Glomerular visceral epithelial cell (primary cell): ENCODE results near the gene ZMIZ1.
A peak's percentile ranks its signal among the peaks of the same experiment; 100 is the strongest.

Experiments used
- DNase-seq: peaks from one replicate; pipeline ENCODE4 v3.0.0-alpha.2; 2016; ENCODE audit errors: extremely low spot score

Gene ZMIZ1

DNA sequence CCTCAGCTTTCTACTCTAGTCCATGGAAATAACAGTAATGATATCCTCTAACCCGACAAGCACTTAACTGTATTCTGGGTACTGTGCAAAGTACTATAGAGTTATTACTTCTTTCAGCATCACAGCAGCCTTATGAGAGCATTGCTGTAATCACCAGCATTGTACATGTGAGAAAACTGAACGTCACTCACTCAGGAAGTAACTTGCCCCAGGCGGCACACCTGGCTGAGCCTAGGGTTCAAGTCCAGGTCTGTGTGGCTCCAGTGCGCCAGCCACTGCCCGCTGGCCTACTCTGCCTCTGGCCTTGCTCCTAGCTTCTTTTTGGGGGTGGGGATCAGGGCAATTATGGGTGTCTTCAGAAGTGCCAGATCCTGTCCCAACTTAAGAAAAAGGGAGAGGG is 50.5 kb downstream of the ZMIZ1 start:
- DNase-seq: no peak

DNA sequence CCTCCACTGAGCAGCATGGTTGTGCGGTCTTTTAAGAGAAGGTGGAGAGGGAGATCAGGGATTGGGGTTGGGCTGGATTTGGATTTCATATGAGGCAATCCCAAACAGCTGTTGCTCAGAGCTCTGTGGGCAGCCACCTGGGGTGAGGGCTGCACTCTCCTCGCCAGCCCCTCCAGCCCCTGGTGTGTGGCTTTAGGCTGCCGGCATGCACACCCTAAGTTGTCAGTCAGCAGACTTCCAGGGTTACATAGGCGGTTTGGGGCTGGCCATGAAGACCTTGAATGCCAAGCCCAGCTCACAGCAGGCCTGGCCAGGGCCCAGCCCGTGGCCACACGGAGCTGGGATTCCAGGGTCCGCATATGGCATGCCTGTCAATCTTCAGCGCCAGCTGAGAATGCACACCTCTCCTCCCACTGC is 54.8 kb downstream of the ZMIZ1 start:
- no peak for DNase-seq

DNA sequence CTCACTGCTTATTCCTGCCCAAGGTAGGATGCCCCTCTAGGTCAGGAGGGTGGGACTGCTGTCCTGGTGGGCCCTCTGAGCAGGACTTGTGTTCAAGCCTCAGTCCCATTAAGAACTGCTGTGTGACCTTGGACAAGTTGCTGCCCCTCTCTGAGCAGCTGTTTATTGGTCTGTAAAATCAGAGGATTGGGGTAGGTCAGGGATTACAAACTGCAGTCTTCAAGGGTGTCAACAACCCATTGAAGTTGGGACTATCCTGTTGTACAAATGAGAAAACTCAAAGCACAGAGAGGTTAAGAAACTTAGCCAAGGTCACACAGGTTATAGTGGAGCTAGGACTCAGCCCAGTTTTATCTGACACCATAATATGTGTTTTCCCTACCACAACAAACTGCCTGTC is 55.3 kb downstream of the ZMIZ1 start:
- DNase-seq: no peak

DNA sequence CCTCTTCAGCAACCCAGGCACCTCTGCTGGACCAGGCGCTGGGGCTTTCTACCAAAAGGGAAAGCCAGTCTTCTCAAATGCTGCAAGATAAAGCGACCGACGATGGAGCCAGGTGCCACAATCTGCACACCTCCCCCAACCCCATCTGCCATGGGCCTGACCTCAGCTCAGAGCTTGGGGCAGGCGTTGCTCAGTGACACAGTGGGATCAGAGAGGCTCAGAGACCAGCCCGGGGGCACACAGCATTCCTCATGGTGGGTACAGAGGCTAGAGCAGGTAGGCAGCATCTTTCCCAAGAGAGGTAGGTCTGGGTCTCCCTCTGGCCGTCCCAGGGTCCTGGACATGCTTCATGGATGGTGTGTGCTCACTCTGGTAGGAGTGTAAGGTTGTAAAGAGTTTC is 56.3 kb downstream of the ZMIZ1 start:
- DNase-seq: no peak

DNA sequence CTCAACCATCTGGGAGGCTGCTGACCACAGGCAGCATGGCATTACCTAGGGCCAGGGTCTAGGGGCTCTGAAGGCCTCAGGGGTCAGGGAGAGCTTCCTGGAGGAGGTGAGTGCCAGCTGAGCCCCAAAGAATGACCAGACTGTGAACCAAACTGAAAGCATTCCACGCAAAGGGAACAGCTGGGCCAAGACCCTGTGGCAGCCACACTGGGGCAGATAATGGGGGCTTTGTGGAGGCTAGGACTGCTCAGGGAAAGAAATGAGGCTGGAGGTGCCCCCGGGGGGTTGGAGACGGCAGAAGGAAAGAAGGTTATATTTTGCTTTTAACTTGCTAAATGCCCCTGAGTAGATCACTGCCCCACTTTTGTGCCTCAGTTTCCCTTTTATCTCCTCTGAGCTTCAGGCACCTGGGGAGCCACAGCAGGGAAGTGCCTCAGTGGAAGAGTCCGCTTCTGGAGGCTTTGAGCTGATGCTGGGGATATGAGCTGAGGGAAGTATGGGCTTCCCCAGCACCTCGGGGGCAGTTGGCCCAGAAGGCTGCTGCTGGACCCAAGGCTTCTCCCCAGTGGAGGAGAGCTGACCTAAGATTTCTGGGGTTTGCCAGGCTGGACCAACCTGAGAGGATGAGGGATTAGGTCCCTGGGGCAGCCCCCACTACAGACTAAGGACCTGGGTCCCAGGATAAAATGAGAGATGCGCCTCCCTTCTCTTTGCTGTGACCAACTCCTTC is 57.8 kb downstream of the ZMIZ1 start:
- no peak for DNase-seq

DNA sequence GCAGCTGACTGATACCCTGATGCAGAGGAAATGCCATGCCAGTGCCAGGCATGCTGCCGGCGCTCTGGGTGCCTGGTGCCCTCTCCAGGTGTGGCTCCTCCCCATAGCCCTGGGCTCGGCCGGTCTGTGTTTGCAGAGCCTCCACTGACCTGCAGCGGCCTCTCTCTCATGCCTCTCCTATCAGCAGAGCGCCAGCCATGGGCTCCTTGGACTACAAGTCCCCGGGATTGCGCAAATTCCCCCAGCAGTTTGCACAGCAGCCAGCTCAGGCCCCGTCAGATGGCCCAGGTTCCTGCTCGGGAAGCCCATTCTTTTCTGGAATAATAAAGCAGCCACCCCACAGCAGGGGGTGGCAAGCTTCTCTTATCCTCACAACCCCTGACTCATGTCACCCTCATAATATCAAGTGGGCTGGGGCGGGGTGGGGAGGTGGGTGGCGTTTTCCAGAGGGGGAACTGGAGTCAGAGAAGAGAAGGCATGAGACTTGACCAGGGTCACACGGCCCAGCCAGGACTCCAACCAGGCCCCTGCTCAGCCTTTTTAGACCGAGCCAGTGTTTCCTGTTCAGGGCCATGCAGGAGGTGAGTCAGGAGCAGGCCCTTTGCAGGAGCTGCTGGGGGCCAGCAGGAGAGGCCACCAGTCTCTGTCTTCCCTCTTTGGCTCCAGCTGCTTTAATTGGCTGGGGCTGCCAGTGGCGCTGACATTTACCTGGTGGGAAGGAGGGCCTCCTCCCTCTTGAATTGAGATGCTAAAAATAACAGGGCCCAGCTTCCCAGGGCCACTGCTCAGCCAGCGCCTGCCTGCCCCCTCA is 58.6 kb downstream of the ZMIZ1 start:
- peak; percentile 58 for DNase-seq

DNA sequence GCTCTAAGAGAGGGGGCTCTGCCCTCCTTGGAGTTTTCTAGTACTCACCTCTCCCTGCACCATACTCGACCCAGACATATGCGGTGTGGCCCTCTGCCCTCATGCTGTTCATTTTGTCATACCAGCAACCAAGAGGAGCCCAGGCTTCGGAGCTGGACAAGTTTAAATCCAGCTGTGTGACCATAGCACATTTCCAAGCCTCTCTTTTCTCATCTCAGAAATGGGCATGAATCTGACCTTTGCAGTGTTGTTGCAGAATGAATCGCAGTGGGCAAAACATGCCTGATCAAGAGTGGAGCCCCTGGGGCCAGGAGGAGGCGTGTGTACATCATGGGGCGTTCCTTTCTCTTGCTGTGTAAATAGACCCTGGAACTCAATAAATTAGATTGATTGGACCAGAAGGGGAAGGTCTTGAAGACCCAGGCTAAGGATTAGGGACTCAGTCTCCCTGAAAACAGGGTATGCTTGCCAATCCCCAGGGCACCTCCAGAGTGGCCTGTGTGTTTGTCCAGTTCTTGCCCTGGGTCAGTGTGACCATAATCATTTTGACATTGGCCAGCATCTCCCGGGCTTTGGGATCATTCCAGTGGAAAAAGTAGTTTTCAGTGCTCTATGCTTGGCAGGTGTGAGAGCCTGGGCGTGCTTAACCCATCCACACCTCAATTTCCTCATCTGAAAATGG is 59.6 kb downstream of the ZMIZ1 start:
- no peak for DNase-seq

DNA sequence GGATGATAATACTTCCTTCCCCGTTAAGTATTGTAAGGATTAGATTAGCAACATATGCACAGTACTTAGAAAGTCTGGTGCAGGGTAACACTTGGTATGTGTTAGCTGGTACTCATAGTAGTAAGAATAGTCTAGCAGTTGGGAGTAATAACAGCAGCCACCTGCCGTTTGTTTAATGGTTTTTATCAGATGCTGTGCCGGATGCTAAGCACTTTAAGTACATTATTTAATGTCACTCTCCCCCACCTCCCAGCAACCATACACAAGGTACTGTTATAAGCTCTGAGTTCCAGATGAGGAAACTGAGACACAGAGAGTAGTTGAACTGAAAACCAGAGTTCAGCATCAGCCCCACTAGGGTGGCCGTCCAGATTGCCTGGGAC is 60.1 kb downstream of the ZMIZ1 start:
- DNase-seq: no peak

DNA sequence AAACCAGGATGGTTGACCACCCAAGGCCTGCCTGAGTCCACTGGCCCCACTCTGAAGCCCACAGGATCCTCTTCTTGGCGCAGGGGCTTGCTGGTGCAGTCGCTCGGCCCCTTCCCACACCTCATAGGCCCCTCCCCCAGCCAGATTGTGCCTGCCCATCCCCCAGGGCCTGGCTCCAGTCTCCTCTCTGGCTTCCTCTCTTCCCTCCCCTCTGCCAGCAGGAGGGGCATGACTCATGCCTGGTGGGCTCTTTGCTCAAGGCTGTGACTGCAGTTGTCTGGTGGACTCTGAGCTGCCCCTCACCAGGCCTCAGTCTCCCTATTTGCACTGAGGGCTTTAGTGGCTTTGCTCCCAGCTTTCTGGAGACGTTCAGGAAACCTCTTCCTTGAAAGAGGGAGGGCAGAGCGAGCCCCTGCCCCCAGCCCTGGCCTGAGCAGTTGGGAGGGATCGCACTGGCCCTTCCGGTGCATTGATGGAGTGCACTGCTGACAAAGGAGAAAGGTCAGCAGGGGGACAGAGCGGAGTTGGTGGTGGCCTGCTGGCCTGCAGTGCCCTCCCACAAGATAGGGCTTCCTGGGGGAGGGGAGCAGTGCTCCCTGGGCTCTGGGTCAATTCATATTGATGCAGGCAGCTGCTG is 60.7 kb downstream of the ZMIZ1 start:
- DNase-seq: no peak

DNA sequence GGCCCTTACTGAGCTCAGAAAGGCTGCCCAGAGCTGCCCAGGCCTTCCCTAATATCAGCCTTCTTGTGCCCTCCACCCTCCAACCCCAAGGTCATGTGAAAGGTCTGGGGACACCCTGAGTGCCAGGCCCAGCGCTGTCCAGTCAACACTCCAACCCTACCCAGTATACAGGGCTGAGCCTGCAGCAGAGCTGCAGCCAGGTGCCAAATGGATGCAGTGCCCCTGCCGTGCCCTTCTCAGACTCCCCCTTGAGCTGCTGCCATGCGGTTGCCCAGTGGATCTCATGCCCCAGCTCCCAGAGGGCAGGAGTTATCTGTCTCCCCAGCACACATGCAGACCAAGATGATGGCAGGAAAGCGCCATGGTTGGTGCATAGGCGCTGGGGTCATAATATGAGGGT is 61.5 kb downstream of the ZMIZ1 start:
- no peak for DNase-seq

DNA sequence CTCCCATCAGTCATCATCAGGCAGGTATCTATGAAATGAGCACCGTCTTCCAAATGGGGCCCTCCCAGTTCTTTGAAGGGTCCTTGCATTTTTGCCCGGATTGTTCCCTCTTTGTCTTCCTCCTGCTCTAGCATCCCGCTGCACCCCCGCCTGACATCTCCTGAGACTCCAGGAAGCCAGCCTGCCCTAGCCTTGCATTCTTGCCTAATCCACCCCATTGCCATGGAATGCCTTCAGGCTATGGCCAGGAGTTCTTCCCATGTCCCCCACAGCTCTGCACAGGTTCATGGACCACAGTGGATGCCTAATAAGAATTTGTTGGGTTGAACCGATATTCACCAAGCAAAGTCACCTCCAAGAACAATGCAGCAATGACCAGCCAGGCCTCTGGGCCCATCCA is 62.1 kb downstream of the ZMIZ1 start:
- no peak for DNase-seq

DNA sequence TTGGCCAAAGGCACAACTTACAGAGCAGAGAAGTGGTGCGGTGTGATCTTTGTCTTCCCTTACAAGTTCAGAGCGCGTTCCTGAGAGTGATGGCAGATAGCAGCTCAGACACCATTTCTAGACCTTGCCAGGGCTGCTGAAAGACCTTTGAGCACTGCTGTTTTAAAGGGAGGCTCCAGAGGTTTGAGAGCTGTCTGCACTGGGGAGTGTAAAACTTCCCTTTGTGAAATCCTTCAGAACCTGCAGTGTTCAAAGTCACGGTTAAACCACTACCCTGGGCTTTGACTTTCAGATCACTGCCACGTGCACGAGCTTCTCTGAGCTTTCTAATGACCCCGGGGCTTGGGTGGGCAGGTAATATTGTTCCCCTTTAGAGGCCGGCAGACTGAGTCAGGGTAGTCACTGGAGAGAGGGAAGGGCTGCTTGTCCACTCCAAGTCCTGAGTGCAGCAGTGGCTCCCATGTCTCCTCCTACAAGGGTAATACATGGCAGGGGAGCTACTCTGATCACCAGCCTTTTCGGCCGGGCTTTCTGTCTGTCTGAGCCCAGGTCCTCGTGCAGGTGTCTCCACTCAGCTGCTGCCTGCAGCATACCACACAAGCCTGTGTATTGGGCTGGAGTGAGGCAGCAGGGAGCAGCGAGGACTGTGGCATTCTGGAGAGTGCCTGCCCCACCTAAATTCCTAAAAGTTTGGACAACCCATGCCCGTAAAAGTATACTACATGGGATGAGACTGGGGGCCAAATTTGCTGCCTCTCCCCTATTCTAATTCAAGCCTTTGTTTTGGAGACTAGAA is 63.3 kb downstream of the ZMIZ1 start:
- DNase-seq: no peak

DNA sequence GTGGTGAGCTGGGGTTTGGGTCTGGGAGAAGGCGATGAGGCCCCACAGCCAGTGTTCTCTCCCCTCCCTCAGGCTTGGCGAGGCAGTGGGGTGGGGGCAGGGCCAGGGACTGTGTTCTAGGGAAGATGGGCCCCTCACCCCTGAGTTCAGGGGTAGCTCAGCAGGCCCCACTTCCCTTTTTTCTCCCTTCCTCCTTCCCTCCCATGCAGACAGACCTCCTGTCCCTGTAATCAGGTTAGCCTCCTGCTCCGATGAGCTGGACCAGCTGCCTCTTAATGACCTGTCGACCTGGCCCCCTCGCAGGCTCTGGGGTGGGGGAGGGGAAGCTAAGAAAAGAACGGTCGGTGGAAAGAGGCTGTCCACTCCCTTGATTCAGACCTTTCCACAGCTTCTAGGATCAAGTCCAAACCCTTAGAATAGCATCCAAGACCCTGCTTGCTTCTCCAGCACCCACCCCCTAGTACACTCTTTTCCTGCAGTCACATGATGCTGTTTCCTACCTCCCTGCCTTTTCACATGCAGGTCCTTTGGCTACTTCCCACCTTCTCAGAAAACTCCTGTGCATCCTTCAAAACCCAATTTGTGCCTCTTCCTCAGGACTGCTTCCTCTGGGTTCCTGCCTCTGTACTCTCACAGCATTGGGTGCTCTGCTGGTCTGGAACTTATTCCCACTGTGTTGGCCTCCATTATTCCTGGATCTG is 64.1 kb downstream of the ZMIZ1 start:
- DNase-seq: no peak

DNA sequence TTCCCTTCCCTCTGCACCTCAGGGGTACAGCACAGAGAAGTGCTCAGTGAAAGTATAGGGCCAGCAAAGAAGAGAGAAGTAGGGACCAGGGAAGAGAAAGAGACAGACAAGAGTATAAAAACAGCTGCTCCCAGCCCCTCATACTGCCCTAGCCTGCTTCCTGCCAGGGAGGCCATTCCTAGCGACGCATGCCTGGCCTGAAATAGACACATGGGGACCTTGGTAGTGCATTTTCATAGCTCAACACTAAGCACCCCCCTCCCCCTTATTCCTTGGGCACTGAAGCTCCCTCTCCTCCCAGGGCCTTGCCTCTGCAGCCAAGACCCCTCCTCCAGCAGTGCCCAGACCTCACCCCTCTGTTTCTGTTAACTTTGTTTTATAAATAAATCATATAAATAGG is 64.7 kb downstream of the ZMIZ1 start:
- no peak for DNase-seq

DNA sequence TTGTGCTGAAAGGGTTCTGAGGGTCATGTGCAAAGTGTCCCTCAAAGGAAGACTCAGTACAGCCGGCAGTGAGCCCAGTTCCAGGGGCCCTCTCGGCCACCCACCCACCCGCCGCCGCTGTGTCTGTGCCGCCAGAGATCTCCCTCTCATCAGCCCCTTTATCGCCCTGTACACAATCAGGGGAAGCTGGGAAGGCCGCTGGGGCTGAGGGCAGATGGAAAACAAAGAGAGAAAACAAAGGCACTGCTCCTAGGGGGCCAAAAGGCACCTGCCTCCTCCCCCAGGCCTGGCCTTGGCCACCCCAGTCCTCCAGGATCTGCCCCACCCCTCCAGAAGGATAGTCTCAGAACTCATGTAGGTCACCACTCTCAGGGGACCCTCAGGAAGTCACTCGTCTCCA is 67.0 kb downstream of the ZMIZ1 start:
- DNase-seq: no peak

DNA sequence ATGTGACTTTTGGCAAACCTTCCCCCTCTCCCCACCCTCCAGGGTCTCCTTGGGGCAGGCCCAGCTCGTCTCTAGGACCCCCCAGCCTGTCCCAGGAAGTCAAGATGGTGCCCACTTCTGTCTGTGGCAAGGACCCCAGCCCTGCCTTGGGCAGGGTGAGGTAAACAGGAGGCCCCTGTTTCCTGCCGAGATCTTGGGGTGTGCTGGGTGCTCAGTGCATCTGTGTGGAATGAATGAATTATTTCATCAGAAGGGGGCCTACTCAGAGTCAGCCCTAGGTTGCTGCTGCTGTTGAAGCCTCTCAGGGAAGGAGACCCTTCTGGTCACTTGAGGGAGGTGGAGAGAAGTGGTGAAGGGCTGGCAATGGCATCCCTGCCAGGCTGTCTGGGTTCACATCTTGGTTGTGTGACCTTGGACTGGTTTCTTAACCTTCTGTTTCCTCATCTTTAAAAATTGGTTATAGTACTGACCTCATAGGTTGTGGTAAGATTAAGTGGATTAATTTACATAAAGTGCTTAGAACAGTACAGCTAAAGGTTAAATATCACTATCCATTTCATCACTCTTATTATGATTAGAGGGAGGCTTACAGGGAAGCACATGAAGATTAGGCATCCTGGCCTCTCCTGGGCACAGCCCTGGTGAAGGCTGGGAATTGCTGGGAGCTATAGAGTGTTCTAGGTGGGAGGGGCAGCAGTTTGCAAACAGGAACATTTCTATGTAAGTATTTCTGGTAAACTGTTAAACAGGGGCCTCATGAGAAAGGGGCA is 67.7 kb downstream of the ZMIZ1 start:
- no peak for DNase-seq

DNA sequence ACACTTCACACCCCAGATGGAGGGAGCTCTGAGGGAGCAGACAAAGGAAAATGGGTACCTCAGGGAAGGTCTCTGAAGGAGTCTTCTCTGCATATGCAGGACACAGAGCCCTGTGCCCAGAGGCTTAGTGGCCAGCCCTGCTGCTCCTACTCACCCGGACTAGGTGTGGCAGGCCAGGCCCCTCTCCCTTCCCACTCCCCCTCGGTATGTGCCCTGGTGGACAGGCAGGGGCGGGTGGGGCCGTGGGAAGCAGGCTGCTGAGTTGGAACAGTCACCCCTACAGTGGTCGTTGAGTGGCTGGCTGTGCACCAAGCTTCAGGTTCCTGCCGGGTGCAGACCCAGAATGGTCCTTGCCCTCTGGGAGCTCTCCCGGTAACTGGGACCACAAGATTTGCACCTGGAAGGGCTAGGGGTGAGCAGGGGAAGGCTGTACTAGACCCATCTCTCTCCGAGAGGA is 68.6 kb downstream of the ZMIZ1 start:
- DNase-seq: no peak

DNA sequence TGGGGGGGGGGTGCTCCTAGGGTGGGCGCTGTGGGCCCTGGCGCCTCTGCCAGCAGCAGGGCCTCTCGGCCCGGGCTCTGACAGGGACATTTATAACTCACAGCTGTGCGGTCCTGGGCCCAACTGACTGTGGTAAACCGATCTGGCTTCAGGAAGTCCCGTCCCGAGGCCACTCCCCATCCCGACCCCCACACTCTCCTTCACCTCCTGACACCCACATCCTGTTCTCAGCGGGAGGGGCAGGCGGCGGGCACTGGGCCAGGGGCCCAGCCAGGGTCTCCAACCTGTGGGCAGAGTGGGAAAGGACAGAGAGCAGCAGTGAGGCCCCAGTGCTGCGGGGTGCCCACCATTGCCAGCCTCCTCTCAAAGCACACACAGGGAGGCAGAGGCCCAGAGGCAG is 69.1 kb downstream of the ZMIZ1 start:
- DNase-seq: no peak

DNA sequence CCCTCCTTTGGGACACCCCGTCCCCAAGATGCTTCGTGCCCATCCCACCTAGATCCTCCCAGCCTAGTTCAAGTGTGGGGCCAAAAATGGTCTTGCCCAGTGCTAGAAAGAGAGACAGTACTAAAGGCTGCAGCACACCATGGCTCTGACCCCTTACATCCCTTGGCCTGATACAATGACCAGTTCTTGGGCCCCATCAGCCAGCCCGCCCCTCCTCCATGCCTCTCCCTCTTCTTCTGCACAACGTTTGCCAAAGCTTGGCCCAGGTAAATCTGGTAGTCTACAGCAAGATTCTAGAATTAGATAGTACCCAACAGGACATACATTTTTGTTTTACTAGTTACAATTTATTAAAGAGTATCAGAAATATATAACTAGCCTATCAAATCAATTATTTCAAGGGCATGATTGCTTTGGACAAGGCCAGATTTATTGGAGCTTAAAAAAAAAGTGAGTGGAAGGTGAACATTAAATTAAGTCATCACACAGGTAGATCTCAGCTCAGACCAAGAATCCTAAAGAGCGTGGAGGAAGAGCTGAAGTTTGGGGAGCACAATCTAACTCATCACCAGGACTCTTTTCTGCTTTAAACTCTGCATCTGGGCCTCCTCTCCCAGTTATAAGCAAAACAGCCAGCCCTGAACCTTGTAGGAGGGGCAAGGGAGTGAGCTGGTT is 69.8 kb downstream of the ZMIZ1 start:
- DNase-seq: no peak
